Measurements from ENCODE around the gene YPEL2. TPM values are rescaled to one million over a fixed set of nuclear protein-coding genes. Genes with fewer than 3 reads are reported as not detected.

Gene YPEL2
- total and polyA plus RNA-seq, 2 donors (not counting 3 experiments of a cell fraction or from before 2014, with no cell fraction given), result 36.5 to 66.8 TPM

DNA sequence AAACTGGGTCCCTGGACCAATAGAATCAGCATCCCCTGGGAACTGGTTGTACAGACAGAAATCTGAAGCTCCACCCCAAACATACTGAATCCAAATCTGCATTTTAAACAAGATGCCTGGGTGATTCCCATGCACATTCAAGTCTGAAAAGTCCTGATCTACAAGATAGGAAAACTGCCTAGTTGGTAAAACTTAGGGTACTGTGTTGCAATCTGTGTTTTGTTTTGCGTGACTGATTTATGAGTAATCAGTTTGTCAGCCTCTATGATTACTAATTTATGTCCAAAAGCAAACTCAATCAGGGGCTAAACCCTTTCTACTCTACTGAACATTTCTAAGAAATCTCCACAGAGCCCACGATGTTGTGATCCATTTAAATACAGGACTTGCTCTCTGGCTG, 103.8 kb downstream of the YPEL2 start:
- DNase-seq (ENCODE audit: low read depth, low spot score), result peak; percentile 82
- ChIA-PET CTCF (interaction anchor here (0.8 to 10.1 kb wide), 4 partner anchors 10 to 106 kb away, joined by 3 to 96 read pairs (median 6); no protein-coding TSS in a partner anchor), POLR2A (no interaction called here)
- Histone ChIP-seq H3K27me3 (ENCODE audit: control insufficient read depth in 2 of 2, insufficient read depth in 2 of 2, low read length in 2 of 2) (no peaks in the 10 kb centered on the region), H4K20me1 (replicated peaks; ENCODE audit: control insufficient read depth, extremely low read depth, insufficient read depth, low read length) (no peaks in the 10 kb centered on the region), H3K79me2 (ENCODE audit: control insufficient read depth, insufficient read depth, low read length) (no peaks in the 10 kb centered on the region), H2AFZ (ENCODE audit: low read depth, low read length) (peak overlapping the region; percentile 41), H3K4me2 (ENCODE audit: insufficient read depth, low read length) (peak overlapping the region; percentile 64), H3K9me3 (replicated peaks; ENCODE audit: control insufficient read depth, insufficient read depth, low read length) (no peaks in the 10 kb centered on the region), H3K27ac (ENCODE audit: insufficient read depth, low read depth, low read length) (peak overlapping the region; percentile 78), H3K9ac (replicated peaks; ENCODE audit: extremely low read depth, insufficient read depth, low read length) (peak overlapping the region; percentile 27), H3K4me1 (ENCODE audit: control insufficient read depth, extremely low read depth, insufficient read depth, low read length) (peaks cover 51% of the 10 kb centered on the region), H3K36me3 (ENCODE audit: control insufficient read depth in 2 of 2, extremely low read depth in 1 of 2, insufficient read depth in 2 of 2, low read length in 2 of 2) (no peaks in the 10 kb centered on the region), H3K9me1 (replicated peaks; ENCODE audit: control insufficient read depth, extremely low read depth, insufficient read depth, low read length) (no peaks in the 10 kb centered on the region), H3K4me3 (replicated peaks in 1 of 3; ENCODE audit: insufficient read depth in 1 of 3, low read depth in 1 of 3, low read length in 3 of 3) (no peak overlapping the region)
- peak; percentile 73 for FAIRE-seq
- dilution Hi-C loops (cut with MboI; ENCODE audit: extremely low pct_ligation_motif_present, low sequenced_read_pairs), result loop anchor here (25.0 kb wide), 1 partner anchor 98 kb away; the partner anchor contains the start of gene YPEL2
- TF ChIP-seq FOS (IDR thresholded peaks at IDR 0.05; ENCODE audit: borderline replicate concordance, insufficient read depth, low read length) (peak; percentile 76), GATA2 (IDR thresholded peaks at IDR 0.05; ENCODE audit: insufficient read depth, insufficient read length, low read depth, low read length) (peak; percentile 90), JUN (IDR thresholded peaks at IDR 0.05; ENCODE audit: borderline replicate concordance, insufficient read depth, insufficient read length, low read depth) (peak; percentile 72), POLR2A (IDR thresholded peaks at IDR 0.05; ENCODE audit: low read depth, low read length) (no peak), MYC (IDR thresholded peaks at IDR 0.05; ENCODE audit: low read depth, low read length) (no peak), EZH2 (IDR thresholded peaks at IDR 0.05; ENCODE audit: borderline replicate concordance, low read depth, low read length, severe bottlenecking) (no peak), POLR2AphosphoS5 (IDR thresholded peaks at IDR 0.05; ENCODE audit: insufficient read depth, low read depth, low read length) (peak; percentile 52)
- TF ChIP-seq, protein P1, sequence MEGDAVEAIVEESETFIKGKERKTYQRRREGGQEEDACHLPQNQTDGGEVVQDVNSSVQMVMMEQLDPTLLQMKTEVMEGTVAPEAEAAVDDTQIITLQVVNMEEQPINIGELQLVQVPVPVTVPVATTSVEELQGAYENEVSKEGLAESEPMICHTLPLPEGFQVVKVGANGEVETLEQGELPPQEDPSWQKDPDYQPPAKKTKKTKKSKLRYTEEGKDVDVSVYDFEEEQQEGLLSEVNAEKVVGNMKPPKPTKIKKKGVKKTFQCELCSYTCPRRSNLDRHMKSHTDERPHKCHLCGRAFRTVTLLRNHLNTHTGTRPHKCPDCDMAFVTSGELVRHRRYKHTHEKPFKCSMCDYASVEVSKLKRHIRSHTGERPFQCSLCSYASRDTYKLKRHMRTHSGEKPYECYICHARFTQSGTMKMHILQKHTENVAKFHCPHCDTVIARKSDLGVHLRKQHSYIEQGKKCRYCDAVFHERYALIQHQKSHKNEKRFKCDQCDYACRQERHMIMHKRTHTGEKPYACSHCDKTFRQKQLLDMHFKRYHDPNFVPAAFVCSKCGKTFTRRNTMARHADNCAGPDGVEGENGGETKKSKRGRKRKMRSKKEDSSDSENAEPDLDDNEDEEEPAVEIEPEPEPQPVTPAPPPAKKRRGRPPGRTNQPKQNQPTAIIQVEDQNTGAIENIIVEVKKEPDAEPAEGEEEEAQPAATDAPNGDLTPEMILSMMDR (IDR thresholded peaks at IDR 0.05; ENCODE audit: extremely low read depth in 1 of 2, insufficient read depth in 1 of 2, low read depth in 1 of 2, low read length in 2 of 2), result no peak
- TF ChIP-seq, protein P2, sequence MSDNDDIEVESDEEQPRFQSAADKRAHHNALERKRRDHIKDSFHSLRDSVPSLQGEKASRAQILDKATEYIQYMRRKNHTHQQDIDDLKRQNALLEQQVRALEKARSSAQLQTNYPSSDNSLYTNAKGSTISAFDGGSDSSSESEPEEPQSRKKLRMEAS (IDR thresholded peaks at IDR 0.05; ENCODE audit: insufficient read depth, insufficient read length), result no peak
- intact Hi-C loops (cut with micrococcal nuclease), result loop anchor here (1.0 kb wide), 1 partner anchor 8 kb away; no protein-coding TSS in a partner anchor
- BruUV-seq (replicated peaks), result no TSS peak
